Fibroblast of pulmonary artery (primary cell): Measurements from ENCODE around the gene CD80.

Experiments
- DNase-seq: peaks from one replicate; pipeline ENCODE4 v3.0.0-alpha.2; 2010; ENCODE audit warnings: low read depth
- H3K4me3 ChIP-seq: replicated peaks from 2 replicates; pipeline ENCODE4 v1.5.1; 2011; ENCODE audit warnings: low read depth, mild to moderate bottlenecking, control low read depth, low read length, moderate library complexity
- TF ChIP-seq, protein P1 (sequence below): IDR thresholded peaks from 2 replicates; pipeline ENCODE4 v1.5.1; 2011; ENCODE audit warnings: mild to moderate bottlenecking, control low read depth, low read length, inconsistent platforms; ENCODE audit errors: missing control alignments

CD80 gene

DNA sequence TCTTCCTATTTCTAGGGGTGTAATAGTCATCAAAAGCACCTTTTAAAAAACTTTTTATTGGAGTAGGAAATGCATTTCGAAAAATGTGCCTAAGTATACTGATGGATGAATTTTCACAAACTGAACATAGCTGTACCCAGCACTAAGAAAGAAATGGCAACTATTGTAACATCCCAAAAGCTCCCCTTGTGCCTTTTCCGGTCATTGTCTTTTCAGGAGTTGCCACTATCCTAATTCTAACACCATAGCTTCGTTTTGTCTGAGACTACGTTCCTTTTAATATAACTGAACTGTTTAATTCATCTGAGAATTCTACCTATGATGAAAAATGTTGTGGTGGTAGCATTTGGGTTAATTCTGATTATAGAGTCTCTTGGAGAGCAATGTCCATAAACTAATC lies 59.1 kb downstream of the CD80 start:
- TF ChIP-seq, protein P1, sequence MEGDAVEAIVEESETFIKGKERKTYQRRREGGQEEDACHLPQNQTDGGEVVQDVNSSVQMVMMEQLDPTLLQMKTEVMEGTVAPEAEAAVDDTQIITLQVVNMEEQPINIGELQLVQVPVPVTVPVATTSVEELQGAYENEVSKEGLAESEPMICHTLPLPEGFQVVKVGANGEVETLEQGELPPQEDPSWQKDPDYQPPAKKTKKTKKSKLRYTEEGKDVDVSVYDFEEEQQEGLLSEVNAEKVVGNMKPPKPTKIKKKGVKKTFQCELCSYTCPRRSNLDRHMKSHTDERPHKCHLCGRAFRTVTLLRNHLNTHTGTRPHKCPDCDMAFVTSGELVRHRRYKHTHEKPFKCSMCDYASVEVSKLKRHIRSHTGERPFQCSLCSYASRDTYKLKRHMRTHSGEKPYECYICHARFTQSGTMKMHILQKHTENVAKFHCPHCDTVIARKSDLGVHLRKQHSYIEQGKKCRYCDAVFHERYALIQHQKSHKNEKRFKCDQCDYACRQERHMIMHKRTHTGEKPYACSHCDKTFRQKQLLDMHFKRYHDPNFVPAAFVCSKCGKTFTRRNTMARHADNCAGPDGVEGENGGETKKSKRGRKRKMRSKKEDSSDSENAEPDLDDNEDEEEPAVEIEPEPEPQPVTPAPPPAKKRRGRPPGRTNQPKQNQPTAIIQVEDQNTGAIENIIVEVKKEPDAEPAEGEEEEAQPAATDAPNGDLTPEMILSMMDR = no peak
- no peak for DNase-seq
- H3K4me3 ChIP-seq = peak overlapping the region; percentile 80

DNA sequence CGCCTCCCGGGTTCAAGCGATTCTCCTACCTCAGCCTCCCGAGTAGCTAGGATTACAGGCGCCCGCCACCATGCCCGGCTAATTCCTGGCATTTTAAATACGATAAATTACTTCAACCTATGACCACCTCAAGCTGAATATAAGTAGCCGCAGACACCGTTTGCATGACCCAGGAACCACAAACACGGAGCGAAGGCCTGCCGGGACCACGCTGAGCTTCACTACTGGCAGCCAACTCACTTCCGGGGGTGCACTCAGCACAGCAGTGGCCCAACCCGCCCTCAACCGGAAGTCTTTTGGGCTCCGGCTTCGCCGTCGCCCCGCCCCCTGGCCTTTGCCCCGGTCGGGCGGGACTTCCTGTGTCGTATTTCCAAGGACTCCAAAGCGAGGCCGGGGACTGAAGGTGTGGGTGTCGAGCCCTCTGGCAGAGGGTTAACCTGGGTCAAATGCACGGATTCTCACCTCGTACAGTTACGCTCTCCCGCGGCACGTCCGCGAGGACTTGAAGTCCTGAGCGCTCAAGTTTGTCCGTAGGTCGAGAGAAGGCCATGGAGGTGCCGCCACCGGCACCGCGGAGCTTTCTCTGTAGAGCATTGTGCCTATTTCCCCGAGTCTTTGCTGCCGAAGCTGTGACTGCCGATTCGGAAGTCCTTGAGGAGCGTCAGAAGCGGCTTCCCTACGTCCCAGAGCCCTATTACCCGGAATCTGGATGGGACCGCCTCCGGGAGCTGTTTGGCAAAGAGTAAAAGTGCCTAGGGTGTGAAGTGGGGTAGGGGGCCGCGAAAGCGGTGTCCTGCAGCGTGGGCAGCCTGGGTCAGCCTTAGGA lies 61.0 kb downstream of the CD80 start, which contains the start of gene TIMMDC1:
Gene TIMMDC1 (plus strand): TSS at position 362 of the 826 bp plus-strand sequence. CDS start 187 bp downstream, at position 549.
- TF ChIP-seq, protein P1 = no peak
- H3K4me3 ChIP-seq = peak within 1 kb of the TSS; percentile 80
- DNase-seq = peak; percentile 96

DNA sequence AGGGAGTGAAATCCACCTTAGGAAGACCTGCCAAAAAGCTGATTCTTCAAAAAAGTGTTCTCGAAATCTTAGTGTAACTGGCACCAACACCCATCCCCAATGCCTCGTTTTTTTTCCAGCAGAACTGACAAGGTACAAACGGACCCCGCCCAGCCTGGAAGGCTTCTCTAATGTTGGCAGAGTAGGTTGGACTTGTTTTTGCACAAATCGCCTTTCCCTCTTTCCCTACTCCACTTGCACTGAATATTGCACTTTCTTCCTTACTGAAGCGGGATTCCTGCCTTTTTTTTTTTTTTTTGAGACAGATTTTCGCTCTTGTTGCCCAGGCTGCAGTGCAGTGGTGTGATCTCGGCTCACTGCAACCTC lies 61.6 kb downstream of the CD80 start:
- peak overlapping the region; percentile 80 for H3K4me3 ChIP-seq
- TF ChIP-seq, protein P1 = no peak
- DNase-seq = peak; percentile 13

DNA sequence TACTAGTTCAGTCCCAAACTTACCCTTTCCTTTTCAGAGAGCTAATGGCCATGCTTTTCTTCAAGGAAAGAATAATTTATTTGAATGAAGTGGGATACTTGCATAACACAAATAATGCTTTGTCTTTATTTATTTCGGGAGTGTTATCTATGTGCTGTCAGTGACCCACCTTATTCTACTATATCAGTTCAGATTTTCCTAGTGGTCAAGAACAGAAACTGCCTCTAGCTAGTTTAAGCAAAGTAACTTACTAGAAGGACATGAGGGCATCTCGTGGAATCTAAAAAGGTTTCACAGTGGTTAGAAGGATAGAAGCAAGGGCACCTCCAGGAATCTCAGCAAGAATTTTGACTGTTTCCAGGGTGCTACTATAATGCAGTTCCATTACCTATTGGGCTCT lies 64.8 kb downstream of the CD80 start:
- TF ChIP-seq, protein P1 = peak; percentile 2
- DNase-seq = no peak
- no peak overlapping the region for H3K4me3 ChIP-seq

DNA sequence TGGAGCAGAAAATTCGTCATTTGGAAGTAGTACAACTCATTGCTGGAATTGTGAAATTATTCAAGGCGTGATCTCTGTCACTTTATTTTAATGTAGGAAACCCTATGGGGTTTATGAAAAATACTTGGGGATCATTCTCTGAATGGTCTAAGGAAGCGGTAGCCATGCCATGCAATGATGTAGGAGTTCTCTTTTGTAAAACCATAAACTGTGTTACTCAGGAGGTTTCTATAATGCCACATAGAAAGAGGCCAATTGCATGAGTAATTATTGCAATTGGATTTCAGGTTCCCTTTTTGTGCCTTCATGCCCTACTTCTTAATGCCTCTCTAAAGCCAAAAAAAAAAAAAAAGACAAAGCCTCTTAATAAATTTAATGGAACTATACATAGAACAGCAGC lies 66.6 kb downstream of the CD80 start:
- TF ChIP-seq, protein P1 = no peak
- no peak for DNase-seq
- H3K4me3 ChIP-seq = no peak overlapping the region

DNA sequence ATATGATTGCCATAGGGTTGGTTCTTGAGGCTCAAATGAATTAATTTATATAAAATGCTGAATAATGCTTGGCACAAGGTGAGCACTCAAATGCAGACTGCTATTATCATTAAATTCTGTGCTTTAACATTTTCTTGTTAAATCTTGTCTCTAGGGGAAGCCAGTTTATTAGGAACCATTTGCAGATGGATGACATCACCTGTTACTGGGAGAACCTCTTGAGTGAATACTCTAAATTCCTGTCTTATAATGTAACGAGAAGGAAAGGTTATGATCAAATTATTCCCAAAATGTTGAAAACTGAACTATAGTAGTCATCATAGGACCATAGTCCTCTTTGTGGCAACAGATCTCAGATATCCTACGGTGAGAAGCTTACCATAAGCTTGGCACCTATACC lies 67.3 kb downstream of the CD80 start:
- H3K4me3 ChIP-seq = no peak overlapping the region
- peak; percentile 7 for DNase-seq
- TF ChIP-seq, protein P1 = no peak

DNA sequence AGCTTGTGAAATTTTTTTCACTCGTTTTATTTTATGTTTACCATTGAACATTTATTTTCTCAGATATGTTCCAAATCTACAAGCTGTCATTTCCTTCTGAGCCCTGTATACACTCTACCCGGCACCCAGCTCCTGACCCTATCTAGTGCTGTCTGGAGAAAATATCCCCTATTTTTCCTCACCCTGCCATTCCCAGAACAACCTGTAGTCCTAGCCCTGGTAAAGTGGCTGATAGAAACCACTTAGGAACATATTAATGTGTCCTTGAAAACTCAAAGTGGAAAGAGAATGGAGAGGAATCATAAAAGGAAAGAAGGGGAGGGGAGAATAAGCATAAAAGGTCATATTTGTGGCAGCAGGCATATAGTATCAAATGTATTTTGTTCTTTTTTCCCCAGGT lies 69.3 kb downstream of the CD80 start:
- TF ChIP-seq, protein P1 = peak; percentile 8
- DNase-seq = no peak
- no peak overlapping the region for H3K4me3 ChIP-seq
